Subcutaneous adipose tissue (tissue), 4 donors: ENCODE results near the gene GDF3. TPM values are rescaled to one million over a fixed set of nuclear protein-coding genes. Genes with fewer than 3 reads are reported as not detected.

Source experiments
- total RNA-seq, 4 donors: library from RNA; depleted of rRNA; stranded (reverse); fragments of >200 nt; gene quantifications; one replicate each; pipeline ENCODE4 v1.1.0, GENCODE V29; 2016
- TF ChIP-seq, protein P1 (sequence below): fragments of 450-650 bp; IDR thresholded peaks from one replicate; pipeline ENCODE4 v1.5.1; 2016; ENCODE audit warnings: low read depth, mild to moderate bottlenecking, control low read depth, antibody characterized with exemption, moderate library complexity

GDF3 gene
- total RNA-seq: not detected

GRCh38 chr12:7695566-7696197, at the start of gene GDF3:
TSS of gene GDF3 (minus strand) at chr12:7695775. CDS start at chr12:7695728, 47 bp downstream.
- TF ChIP-seq, protein P1, sequence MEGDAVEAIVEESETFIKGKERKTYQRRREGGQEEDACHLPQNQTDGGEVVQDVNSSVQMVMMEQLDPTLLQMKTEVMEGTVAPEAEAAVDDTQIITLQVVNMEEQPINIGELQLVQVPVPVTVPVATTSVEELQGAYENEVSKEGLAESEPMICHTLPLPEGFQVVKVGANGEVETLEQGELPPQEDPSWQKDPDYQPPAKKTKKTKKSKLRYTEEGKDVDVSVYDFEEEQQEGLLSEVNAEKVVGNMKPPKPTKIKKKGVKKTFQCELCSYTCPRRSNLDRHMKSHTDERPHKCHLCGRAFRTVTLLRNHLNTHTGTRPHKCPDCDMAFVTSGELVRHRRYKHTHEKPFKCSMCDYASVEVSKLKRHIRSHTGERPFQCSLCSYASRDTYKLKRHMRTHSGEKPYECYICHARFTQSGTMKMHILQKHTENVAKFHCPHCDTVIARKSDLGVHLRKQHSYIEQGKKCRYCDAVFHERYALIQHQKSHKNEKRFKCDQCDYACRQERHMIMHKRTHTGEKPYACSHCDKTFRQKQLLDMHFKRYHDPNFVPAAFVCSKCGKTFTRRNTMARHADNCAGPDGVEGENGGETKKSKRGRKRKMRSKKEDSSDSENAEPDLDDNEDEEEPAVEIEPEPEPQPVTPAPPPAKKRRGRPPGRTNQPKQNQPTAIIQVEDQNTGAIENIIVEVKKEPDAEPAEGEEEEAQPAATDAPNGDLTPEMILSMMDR: no peak

- TF ChIP-seq, protein P1: no peak
Observed at GRCh38 chr12:7732993-7733392, 37.4 kb upstream of the GDF3 start.

- TF ChIP-seq, protein P1: no peak
Observed at GRCh38 chr12:7731486-7731885, 35.9 kb upstream of the GDF3 start.

DNA sequence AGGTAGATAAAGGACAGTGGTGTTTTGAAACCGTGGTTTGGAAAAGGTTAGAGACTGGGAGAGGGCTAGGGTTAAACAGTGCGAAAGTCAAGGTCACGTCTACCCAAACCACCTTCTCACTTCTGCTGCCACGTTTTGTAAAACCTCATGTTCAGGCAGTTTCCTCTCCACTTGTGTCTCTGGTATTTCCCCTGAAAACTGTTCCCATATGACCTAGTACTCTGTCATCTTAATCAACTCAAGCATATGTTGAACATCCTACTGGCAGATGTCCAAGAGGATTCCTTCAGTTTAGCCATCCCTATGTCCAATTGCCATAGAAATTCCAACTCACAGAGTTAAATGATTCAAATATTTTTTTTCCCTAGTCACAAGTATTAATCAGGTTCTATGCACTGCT, 34.2 kb upstream of the GDF3 start:
- TF ChIP-seq, protein P1: no peak

DNA sequence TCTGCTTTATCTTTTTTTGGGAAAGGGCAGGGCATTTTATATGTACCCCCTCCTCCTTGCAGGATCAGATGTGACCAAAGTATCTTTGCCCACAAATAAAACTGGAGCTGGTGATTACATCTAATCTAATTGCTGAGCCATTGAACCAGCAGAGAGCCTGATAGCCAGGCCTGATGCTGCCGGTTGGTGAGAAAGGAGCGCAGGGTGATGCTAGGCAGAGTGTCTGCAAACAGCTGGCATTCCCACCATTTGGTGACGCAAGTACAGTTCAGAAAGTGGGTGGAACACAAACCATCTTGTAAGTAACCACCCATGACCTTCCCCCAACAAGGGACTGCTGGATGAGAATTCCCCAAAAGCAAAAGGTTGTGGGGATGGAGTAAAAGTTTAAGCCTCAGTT, 28.4 kb upstream of the GDF3 start:
- TF ChIP-seq, protein P1: no peak

DNA sequence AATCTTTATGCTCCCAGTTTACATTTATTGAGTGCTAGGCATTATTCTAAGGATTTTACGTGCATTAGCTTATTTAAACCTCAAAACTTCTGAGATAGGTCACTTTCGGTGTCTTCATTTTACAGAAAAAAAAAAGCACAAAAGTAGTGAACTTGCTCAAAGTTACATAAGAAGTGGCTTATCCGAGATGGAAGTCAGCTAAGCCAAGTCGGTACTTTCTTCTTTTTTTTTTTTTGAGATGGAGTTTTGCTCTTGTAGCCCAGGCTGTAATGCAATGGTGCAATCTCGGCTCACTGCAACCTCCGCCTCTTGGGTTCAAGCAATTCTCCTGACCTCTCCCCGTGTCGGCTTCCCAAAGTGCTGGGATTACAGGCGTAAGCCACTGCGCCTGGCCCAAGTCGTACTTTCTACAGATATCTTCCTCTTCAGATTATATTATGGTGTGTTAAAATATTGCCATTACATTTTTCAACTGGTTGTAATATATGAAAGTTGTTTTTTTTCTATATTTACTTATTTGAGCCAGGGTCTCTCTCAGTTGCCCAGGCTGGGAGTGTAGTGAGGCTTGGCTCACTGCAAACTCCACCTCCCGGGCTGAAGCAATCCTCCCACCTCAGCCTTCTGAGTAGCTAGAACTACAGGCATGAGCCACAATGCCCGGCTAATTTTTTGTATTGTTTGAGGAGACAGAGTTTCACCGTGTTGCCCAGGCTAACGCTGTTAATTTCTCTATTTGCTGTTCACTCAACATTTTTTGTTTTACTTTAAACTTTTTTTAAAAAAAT, 24.6 kb upstream of the GDF3 start:
- TF ChIP-seq, protein P1: no peak

- TF ChIP-seq, protein P1: no peak
Observed at GRCh38 chr12:7716381-7716780, 20.8 kb upstream of the GDF3 start.
